ENCODE results near the gene STAT3.

Gene STAT3

DNA sequence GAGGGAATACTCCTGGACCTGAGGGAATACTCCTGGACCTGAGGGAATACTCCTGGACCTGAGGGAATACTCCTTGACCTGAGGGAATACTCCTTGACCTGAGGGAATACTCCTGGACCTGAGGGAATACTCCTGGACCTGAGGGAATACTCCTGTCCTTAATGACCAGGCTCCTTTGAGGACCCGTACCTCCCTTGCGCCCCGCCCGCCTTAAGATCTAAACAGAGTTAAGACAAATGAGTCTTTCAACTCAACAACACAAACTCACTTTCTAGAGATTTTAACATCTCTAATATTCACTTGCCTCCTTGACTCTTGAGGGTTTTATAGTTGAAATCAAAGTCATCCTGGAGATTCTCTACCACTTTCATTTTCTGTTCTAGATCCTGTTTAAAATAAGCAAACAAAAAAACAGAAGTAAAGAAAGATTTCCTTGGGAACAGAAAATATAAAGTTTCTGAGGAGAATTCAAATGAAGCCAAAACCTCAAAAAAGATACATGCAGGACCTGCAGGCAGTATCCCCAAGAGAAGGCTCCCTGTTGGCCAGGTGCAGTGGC, 49.7 kb downstream of the STAT3 start:
- no peak overlapping the region for H2AFZ ChIP-seq (ENCODE audit: low read depth, low read length)
- H3K4me3 ChIP-seq (ENCODE audit: low read depth in 1 of 2, low read length in 2 of 2), result no peak overlapping the region
- TF ChIP-seq, protein P1, sequence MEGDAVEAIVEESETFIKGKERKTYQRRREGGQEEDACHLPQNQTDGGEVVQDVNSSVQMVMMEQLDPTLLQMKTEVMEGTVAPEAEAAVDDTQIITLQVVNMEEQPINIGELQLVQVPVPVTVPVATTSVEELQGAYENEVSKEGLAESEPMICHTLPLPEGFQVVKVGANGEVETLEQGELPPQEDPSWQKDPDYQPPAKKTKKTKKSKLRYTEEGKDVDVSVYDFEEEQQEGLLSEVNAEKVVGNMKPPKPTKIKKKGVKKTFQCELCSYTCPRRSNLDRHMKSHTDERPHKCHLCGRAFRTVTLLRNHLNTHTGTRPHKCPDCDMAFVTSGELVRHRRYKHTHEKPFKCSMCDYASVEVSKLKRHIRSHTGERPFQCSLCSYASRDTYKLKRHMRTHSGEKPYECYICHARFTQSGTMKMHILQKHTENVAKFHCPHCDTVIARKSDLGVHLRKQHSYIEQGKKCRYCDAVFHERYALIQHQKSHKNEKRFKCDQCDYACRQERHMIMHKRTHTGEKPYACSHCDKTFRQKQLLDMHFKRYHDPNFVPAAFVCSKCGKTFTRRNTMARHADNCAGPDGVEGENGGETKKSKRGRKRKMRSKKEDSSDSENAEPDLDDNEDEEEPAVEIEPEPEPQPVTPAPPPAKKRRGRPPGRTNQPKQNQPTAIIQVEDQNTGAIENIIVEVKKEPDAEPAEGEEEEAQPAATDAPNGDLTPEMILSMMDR (IDR thresholded peaks at IDR 0.05; ENCODE audit: borderline replicate concordance, extremely low read depth, low read length, poor library complexity, severe bottlenecking), result no peak
- no peak for TF ChIP-seq EZH2 (IDR thresholded peaks at IDR 0.05; ENCODE audit: borderline replicate concordance, low read depth, low read length, severe bottlenecking)
- H3K9me3 ChIP-seq (ENCODE audit: insufficient read depth, low read length, severe bottlenecking), result no peaks in the 10 kb centered on the region
- no peaks in the 10 kb centered on the region for H3K79me2 ChIP-seq (ENCODE audit: insufficient read depth, low read length)
- no peak overlapping the region for H3K4me2 ChIP-seq (ENCODE audit: insufficient read depth, low read length)
- ATAC-seq (ENCODE audit: insufficient read depth, low read depth) (no peak), DNase-seq (no peak)
- no peaks in the 10 kb centered on the region for H3K27me3 ChIP-seq (ENCODE audit: insufficient read depth, low read length, poor library complexity)
- no peak overlapping the region for H3K9ac ChIP-seq (ENCODE audit: low read depth, low read length)
- H3K4me1 ChIP-seq (ENCODE audit: insufficient read depth, low read length), result no peaks in the 10 kb centered on the region
- no peaks in the 10 kb centered on the region for H4K20me1 ChIP-seq (ENCODE audit: insufficient read depth, low read length)
- H3K36me3 ChIP-seq (ENCODE audit: insufficient read depth, low read length), result peaks cover 45% of the 10 kb centered on the region
- H3K27ac ChIP-seq (ENCODE audit: low read length), result no peak overlapping the region

DNA sequence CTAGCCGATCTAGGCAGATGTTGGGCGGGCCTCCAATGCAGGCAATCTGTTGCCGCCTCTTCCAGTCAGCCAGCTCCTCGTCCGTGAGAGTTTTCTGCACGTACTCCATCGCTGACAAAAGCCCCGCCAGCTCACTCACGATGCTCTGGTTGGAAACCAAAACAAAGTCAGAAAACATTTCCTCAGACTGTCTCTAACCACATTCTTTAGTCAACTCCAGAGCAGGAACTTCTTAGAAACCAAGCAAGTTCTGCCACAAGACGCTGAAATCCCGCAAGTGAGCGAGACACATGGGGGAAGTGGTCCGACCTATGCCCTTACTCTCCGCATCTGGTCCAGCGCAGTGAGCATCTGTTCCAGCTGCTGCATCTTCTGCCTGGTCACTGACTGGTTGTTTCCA, 50.8 kb downstream of the STAT3 start:
- 0 out of 3 replicates have a peak, but pooled peaks have one; percentile 24 for ATAC-seq (ENCODE audit: insufficient read depth, low read depth)
- peaks cover 56% of the 10 kb centered on the region for H3K36me3 ChIP-seq (ENCODE audit: insufficient read depth, low read length)

DNA sequence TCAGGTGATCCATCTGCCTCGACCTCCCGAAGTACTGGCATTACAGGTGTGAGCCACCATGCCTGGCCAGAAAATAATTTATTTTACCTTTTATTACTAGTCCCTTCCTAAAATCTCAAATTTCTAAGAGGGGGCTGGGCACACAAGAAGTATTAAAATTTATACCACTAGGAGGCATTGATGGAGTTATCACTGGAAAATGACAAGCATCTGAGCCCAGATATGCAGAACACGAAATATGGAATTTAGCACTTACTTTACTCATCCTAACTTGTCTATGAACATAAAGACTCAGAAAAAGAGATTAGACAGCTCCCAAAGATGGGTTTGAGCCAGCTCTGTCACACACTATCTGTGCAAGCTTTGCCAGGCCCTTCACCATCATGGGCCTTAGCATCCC, 53.6 kb downstream of the STAT3 start:
- Histone ChIP-seq H3K36me3 (ENCODE audit: insufficient read depth, low read length) (peaks cover 56% of the 10 kb centered on the region), H3K9me3 (ENCODE audit: insufficient read depth, low read length, severe bottlenecking) (no peaks in the 10 kb centered on the region), H3K4me2 (ENCODE audit: insufficient read depth, low read length) (no peak overlapping the region), H3K4me3 (ENCODE audit: low read depth in 1 of 2, low read length in 2 of 2) (no peak overlapping the region), H4K20me1 (ENCODE audit: insufficient read depth, low read length) (no peaks in the 10 kb centered on the region), H3K9ac (ENCODE audit: low read depth, low read length) (no peak overlapping the region), H3K27ac (ENCODE audit: low read length) (no peak overlapping the region), H3K79me2 (ENCODE audit: insufficient read depth, low read length) (no peaks in the 10 kb centered on the region), H2AFZ (ENCODE audit: low read depth, low read length) (no peak overlapping the region), H3K27me3 (ENCODE audit: insufficient read depth, low read length, poor library complexity) (no peaks in the 10 kb centered on the region), H3K4me1 (ENCODE audit: insufficient read depth, low read length) (no peaks in the 10 kb centered on the region)
- ATAC-seq (ENCODE audit: insufficient read depth, low read depth) (no peak), DNase-seq (no peak)
- no peak for TF ChIP-seq EZH2 (IDR thresholded peaks at IDR 0.05; ENCODE audit: borderline replicate concordance, low read depth, low read length, severe bottlenecking)
- TF ChIP-seq, protein P1 (IDR thresholded peaks at IDR 0.05; ENCODE audit: borderline replicate concordance, extremely low read depth, low read length, poor library complexity, severe bottlenecking), result no peak

More for the DNA sequence above, 50.8 kb downstream of the STAT3 start:
- Histone ChIP-seq H4K20me1 (ENCODE audit: insufficient read depth, low read length) (no peaks in the 10 kb centered on the region), H2AFZ (ENCODE audit: low read depth, low read length) (no peak overlapping the region), H3K4me2 (ENCODE audit: insufficient read depth, low read length) (no peak overlapping the region), H3K27me3 (ENCODE audit: insufficient read depth, low read length, poor library complexity) (no peaks in the 10 kb centered on the region), H3K4me1 (ENCODE audit: insufficient read depth, low read length) (no peaks in the 10 kb centered on the region), H3K27ac (ENCODE audit: low read length) (no peak overlapping the region), H3K9ac (ENCODE audit: low read depth, low read length) (no peak overlapping the region), H3K9me3 (ENCODE audit: insufficient read depth, low read length, severe bottlenecking) (no peaks in the 10 kb centered on the region), H3K79me2 (ENCODE audit: insufficient read depth, low read length) (no peaks in the 10 kb centered on the region), H3K4me3 (ENCODE audit: low read depth in 1 of 2, low read length in 2 of 2) (no peak overlapping the region)
- TF ChIP-seq EZH2 (IDR thresholded peaks at IDR 0.05; ENCODE audit: borderline replicate concordance, low read depth, low read length, severe bottlenecking), result no peak
- TF ChIP-seq, protein P1 (IDR thresholded peaks at IDR 0.05; ENCODE audit: borderline replicate concordance, extremely low read depth, low read length, poor library complexity, severe bottlenecking), result no peak
- no peak for DNase-seq
